ENCODE results near the gene ULK4. TPM values are rescaled to one million over a fixed set of nuclear protein-coding genes. Genes with fewer than 3 reads are reported as not detected.
A peak's percentile ranks its signal among the peaks of the same experiment; 100 is the strongest.
"Not testable (repeated sequence)": the region's sequence is repeated elsewhere in the genome, so short reads cannot be mapped to it uniquely, and the experiment has no call there.

Gene ULK4
- polyA plus RNA-seq, 12 donors, result 1.2 to 2.7 (median 2.0) TPM; not detected in 2

DNA sequence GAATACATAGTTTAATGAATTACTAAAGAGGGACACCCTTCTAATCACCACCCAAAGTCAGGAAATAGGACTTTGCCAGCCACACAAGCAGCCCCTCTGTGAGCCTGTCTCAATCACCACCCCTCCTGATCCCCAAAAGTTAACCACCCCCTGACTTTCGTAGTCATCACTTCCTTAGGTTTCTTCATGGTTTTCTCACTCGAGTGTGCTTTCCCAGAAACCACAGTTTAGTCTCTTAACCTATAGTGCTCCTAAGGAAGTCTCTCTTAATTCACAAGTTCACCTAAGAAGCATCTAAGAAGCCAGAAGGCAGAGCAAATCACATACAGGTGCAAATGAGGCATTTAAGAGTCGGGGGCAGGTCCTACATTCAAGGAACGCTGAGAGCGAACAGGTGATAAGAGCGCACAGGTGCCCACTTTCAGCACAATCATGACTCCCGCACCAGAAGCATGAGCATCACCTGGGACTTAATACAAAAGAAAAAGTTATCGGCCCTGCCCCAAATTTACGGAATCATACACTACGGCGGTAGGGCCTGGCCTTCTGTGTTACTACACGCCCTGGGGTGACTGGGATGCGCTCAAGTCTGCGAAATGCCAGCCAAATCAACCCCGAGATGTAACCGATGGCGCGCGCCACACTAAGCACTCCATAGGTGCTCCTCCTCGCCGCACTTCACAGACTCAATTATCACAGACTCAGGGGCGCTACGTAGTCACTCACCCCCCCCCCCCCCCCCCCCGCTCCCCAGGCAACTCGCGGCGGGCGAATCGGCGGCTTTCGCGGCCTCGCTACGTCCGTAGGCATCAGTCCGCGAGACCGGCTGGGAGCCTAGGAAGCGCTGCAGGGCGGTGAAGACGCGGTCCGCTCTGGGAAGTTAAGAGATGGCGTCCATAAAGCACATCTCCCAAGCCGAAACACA lies 815 bp downstream of the ULK4 start:
- DNase-seq, result peak; percentile 26

DNA sequence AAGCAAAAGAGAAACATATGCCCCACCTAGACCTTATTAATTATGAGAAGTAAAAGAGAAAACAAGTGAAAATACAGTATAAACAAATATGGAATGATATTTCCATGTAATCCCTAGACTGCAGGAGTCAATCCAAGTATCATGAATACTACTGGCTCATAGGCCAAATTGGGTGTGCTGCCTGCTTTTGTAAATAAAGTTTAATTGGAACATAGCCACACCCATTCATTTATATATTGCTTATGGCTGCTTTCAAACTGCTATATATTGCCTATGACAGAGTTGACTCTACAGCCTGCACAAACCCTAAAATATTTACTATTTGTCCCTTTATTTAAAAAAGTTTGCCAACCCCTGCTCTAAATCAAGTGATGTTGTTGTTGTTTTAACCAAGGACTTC lies 5.3 kb downstream of the ULK4 start:
- DNase-seq, result no peak

DNA sequence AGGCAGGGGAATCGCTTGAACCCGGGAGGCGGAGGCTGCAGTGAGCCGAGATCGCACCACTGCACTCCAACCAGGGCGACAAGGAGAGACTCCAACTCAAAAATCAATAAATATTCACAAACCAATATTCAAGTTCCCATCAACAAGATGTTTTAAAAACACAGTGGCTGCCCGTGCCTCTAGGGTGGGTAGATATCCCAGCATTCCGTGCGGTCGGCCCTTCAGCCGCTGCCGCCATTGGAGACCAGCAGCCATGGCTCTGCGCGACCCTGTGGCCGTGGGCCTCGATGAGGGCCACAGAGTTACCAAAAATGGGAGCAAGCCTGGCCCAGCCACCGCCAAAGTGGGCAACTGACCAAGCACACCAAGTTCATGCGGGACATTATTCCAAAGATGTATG lies 6.7 kb downstream of the ULK4 start:
- DNase-seq, result no peak

DNA sequence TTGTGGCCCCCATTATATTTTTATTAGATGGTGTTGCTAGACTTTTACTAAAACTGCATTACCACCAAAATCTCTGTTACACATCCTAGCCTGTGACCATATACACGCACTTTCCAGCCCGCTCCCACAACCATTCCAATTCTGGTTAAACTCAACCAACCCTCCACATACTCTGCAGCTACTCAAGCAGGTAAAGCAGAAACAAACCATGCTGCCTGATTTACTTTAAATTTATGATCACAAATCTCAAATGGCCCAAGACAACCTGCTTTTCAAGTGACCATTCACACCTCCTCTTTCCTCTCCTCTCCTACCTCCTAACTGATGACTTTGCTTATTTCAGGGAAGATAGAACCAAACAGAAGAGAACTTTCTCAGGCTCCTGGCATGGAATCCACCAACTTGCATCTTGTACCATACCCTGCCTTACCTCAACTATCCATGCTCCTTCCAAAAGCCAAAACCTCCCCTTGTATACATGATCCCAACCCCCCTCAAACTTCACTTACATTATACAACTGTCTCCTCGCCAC lies 18.5 kb downstream of the ULK4 start:
- no peak for DNase-seq

DNA sequence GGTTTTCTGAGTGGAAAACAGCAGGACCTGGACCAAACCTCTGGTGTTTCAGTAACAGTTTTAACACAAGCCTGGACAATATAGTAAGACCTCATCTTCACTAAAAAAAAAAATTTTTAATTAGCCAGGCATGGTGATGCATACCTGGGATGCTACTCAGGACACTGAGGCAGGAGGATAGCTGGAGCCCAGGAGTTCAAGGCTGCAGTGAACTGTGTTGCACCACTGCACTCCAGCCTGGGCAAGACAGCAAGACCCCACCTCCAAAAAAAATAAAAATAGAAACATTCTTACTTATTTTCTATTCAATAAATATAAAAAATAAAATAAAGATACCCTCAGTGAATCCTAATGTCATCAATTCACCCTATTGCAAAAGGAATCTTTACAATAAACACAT lies 21.5 kb downstream of the ULK4 start:
- DNase-seq, result no peak

DNA sequence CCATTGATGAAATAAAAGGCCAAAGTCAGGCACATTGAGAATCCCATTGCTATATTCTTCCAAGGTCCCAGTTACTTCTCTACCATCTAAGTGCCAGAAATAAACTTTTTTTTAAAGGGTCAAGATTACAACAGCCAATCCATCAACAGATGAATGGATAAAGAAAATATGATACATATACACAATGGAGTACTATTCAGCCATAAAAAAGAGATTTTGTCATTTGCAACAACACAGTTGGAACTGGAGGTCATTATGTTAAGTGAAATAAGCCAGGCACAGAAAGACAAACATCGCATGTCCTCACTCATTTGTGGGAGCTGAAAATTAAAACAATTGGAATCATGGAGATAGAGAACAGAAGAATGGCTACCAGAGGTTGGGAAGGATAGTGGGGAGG lies 25.5 kb downstream of the ULK4 start:
- no peak for DNase-seq

DNA sequence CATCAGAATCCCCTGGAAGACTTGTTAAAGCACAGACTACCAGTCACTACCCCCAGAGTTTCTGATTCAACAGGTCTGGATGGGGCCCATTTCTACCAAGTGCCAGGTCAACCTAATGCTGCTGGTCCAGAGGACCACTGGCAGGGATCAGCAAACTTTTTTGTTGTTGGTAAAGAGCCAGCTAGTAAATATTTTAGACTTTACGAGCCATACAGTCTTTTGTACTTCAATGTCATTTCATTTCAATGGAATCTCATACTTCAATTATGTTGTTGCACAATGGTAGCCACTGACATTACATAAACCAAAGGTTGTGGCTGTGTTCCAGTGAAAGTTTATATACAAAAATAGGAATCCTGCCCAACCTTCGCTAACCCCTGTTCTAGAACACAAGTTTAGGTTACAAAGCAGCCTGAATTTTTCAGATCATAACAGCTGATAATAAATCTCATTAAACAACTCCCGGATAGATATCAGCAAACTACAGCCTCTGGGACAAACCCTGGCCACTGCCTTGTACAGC lies 28.7 kb downstream of the ULK4 start:
- no peak for DNase-seq

DNA sequence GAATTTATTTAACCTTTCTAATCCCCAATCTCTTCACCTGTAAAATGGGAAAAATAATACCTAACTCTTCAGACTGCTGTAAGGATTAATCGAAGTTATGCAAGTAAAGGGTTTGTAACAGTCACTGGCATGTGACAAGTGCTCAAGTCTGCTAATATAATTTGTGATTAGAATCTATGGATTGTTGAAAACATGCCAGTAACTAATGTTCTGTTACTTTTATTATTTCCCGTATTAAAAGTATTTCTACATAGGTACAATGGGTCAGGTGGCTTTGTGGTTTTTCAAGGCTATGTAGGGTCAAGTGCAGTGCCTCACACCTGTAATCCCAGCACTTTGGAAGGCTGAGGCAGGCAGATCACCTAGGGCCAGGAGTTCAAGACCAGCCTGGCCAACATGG lies 29.4 kb downstream of the ULK4 start:
- DNase-seq, result no peak

DNA sequence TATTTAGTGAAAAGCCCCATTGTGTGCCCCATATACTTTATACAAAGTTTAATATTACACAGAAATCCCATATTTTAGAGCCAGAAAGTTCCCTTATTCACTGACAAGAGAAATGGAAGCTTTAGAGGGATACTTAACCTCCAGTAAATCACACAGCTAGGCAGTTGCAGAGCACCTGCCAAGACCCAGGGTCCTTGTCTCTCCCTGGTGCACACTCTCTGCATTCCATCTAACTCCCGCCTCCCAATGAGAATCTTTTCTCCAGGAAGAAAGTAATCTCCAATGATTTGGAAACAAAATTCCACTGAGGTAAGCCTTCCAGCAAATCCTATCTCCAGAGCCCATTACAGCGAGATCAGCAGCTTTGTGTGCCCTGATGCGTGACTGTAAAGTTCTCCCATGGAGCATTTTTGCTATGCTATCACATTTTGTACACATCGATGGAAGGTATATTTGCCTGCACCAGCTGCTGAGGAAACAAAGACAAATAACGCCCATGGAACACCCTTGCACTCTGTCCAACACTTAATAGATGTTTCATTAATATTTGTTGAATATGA lies 41.4 kb downstream of the ULK4 start:
- DNase-seq, result no peak

DNA sequence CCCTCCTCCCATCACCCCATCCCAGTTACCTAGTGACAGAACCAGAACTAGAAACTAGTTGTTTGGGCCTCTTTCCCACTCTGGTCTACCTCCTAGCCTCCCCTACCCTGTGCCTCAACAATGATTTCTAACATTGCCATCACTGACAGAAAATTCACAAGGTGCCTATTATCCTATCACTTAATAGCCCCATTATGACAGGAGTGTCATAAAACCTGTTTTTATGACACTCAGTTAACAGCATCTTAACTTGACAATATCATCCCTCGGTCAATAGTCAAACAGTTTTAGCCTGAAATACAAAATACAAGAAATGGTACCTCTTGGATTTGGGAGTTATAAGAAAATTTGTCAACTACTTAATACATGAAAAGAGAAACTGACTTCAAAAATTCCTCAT lies 46.5 kb downstream of the ULK4 start:
- DNase-seq, result no peak

DNA sequence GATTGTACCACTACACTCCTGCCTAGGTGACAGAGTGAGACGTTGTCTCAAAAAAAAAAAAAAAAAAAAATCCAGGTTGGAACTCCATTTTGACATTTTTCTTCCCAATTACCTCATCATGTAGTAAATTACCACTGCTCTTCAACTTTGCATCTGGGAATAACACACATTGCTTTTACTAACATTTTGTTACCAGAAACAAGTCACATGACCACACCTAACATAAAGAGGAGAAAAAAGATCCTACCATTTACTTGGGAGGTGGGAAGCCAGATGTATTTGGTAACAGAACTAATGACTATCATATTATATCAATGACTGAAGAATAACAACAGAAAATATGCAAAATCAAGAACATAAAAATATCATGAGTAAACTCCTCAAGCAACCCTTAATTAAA lies 49.6 kb downstream of the ULK4 start:
- DNase-seq, result no peak

DNA sequence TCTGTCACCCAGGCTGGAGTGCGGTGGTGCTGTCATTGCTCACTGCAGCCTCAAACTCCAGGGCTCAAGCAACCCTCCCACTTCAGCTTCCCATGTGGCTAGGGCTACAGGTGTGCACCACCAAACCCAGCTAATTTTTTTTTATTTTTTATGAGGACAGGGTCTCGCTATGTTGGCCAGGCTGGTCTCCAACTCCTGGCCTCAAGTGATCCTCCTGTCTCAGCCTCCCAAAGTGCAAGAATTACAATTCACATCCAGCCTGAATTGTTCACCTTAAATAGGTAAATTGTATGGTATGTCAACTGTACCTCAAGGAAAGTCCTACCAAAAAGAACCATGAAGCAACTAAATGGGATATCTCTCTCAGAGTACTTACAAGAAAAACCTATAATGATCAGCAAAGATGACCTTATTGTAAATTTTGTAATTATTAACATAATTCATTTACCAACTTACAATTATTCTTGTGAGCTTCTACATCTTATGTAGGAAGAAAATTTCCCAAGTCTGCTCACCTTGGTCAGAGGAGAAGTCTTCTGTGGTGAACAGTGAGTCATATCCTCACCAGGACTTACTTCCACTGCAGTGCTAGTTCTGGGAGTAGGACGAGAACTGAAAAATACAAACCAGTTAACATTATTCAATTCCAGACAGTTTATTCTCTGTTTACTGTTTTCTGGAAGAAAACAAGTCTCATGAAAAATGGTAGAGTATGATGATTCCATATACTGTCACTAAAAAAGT lies 54.4 kb downstream of the ULK4 start:
- DNase-seq, result no peak

DNA sequence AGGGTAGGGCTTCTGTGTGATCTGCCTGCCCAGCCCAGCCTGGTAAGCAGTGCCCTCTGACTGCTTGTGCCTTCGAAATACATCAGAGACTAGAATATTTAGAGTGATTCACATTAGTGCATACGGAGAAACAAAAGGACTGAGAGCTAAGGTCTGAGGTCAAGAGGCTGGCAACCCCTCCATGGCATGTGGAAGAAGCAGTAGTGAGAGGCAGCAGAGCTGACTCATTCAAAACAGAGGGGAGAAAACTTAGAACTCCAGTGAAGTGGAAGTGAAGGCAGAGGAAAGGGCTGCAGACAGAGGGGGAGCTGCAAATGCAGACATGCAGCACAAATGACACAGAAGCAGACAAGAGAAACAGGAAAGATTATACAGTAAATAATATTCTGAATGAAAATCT lies 61.6 kb downstream of the ULK4 start:
- no peak for DNase-seq

DNA sequence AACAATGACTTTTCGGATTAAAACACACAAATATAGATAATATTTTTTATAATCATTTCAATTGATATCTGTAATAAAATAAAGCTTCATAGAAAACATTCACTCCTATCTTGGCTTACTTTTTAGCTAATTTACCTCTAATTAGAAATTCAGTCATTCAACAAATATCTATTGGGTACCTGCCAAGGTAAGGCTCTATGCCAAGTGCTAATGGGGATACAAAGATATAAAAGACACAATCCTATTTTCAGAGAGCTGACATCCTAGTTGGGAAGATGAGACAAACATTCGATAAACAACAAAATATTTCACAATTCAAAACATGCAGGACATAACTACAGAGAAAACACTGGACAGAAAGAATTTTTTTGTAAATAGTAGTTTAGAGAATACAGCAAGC lies 63.3 kb downstream of the ULK4 start:
- no peak for DNase-seq

DNA sequence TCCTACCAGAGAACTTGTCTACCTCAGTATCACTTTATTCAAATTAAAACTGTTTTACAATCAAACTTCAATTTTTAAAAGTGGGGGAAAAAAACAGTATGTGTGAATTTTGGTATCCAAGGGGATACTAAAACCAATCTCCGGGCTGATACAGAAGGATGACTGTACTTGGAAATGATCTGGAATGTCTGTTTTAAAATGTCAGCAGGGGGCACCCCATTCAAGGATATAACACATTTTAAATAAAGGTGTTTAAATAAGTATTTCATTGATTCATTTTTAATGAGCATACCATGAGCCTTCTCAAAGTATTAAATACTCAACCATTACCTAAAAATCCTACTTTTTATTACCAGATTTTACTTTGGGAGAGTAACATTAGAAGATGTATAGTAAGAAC lies 67.9 kb downstream of the ULK4 start:
- peak; percentile 38 for DNase-seq

DNA sequence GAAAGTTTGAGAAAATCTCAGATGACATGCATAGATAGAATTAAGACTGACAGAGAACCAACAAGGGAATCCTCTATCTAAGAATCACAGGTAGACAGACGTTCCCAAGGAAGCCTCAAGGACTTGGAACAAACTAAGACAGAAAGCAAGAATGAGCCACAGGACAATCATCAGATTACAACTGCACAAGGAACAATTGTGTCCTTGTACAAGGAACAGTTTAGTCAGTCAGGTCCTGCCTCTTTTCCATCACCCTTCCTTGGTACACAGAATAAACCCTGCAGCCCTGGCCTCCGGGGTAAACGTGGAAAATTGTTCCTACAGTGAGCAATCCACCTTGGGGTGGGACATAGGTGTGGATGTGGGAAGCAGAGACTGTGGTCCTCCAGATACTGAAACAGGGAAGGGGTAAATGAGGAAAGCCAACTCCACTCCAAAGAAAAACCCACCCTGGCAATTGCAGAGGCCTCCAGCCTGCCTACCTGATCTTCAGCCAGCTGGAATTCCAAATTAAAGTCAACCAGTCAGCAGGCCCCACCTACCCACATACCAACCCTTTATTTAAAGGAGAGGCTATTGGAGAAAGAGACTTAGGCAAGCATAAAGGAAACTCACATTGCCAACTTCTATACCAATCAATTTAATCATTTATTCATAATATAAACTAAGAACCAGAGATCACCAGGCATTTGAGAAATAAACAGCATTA lies 73.4 kb downstream of the ULK4 start:
- no peak for DNase-seq

DNA sequence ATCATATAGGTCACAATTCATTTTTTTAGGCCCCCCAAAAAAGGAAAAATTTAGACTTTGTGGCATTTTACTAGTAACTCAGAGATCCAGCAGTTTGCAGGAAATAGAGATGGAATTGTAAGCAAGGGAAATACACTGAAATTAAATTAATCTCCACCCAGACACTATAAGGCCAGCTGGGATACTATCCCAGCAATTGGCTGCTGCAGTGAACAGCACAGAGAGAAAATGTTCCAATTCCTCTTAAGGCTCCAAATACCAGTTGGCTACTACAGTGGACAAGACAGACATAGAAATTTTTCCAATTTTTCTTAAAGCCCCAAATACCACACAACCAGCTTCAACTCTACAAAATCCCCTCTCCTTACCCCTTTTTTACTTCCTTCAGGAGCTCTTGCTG lies 78.9 kb downstream of the ULK4 start:
- peak; percentile 15 for DNase-seq

DNA sequence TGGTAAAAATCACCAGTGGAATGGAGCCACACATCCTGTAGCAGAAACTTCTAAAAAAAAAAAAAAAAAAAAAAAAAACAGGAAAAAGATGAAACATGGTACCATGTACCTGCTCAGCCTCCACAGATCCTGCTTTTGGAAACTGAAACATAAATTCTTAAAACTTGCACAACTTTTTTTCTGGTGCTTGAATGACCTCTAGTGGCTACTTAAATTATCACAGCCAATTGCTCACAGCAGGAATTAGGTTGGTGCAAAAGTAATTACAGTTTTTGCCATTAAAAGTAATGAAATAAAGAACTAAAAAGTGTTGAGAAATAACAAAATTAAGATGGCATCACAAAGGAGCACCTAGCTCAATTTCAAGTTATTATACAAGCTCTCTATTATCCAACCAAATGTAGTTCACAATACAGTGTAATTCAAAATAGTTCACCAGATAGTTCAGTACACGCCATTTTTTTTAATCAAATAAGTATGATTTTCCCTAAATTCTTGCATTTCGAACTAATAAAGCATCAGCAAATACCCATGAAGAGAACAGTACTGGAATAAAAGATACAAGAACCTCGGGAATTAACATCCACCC lies 80.6 kb downstream of the ULK4 start:
- DNase-seq, result peak; percentile 51

DNA sequence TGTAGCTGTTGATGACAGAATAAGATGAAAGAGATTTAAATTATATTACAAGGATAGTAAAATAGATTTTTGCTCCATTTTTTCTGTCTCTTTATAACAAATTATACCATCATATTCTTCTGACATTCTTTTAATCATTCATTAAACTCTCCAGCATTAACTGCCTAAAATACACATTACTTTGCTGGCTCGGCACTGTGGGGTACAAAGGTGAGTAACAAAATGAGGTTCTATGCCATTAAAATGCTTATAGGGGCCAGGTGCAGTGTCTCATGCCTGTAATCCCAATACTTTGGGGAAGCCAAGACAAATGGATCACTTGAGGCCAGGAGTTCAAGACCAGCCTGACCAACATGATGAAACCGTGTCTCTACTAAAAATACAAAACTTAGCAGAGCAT lies 81.5 kb downstream of the ULK4 start:
- no peak for DNase-seq

DNA sequence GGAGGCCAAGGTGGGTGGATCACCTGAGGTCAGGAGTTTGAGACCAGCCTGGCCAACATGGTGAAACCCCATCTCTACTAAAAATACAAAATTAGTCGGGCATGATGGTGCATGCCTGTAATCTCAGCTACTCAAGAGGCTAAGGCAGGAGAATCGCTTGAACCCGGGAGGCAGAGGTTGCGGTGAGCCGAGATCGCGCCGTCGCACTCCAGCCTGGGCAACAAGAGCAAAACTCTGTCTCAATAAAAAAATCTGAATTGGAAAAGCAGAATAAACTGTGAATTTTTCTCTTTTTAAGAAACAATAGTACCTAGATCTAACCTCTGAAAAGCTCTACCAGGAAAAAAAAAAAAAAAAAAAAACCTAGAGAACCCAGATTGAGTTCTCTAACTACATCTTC lies 84.2 kb downstream of the ULK4 start:
- not testable (repeated sequence) for DNase-seq

DNA sequence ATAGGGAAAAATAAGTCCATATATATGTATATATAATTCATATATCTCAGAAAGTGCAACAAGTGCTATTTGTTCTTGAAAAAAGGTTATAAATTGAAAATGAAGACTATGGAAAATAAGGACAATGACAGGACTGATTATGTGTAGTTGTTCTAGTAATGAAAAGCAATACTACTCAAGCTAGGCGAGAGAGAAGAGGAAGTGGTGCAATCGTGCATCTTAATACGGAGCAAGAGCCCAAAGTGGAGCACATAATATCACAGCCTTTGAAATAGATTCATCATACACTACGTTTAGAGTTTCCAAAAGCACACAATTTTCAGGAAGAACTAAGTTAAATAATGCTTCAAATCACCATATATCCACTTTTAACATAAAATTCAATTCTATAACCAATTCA lies 87.9 kb downstream of the ULK4 start:
- no peak for DNase-seq
